ENCODE results near the gene CD101. TPM values are rescaled to one million over a fixed set of nuclear protein-coding genes. Genes with fewer than 3 reads are reported as not detected.

Gene CD101
- total and polyA plus RNA-seq, 12 donors = 0.30 to 2.3 (median 1.1) TPM

- Histone ChIP-seq H3K4me3 (no peak overlapping the region), H3K27me3 (no peaks in the 10 kb centered on the region), H3K36me3 (peaks cover 0 to 4% (median 0%) of the 10 kb centered on the region in 9 donors), H3K9me3 (no peaks in the 10 kb centered on the region), H3K27ac (no peak overlapping the region), H3K4me1 (peaks cover 0 to 15% (median 0%) of the 10 kb centered on the region in 9 donors)
- intact Hi-C loops (cut with DNase I) = no loop called here
- no peak for TF ChIP-seq CTCF (IDR thresholded peaks at IDR 0.05)
- ATAC-seq (no peak), DNase-seq (no peak)
- WGBS, 2 donors = 69 to 73% methylated on average over 6 of the region's 6 CpGs
These were observed 34.5 kb downstream of the CD101 start for GRCh38 chr1:117036018-117036461.

GRCh38 chr1:117037802-117038201, 36.2 kb downstream of the CD101 start:
- Histone ChIP-seq H3K4me3 (no peak overlapping the region), H3K36me3 (peaks cover 0 to 4% (median 0%) of the 10 kb centered on the region in 9 donors), H3K27me3 (no peaks in the 10 kb centered on the region), H3K4me1 (peaks cover 0 to 12% (median 0%) of the 10 kb centered on the region in 9 donors), H3K9me3 (no peaks in the 10 kb centered on the region), H3K27ac (no peak overlapping the region)
- no peak for TF ChIP-seq CTCF (IDR thresholded peaks at IDR 0.05)
- ATAC-seq = no peak
- intact Hi-C loops (cut with DNase I) = no loop called here
- WGBS, 2 donors = 76 to 93% methylated on average over 1 of the region's 1 CpG
- no peak for DNase-seq

GRCh38 chr1:117038236-117038635, 36.7 kb downstream of the CD101 start:
- no peak overlapping the region for H3K27ac ChIP-seq
- H3K4me3 ChIP-seq = no peak overlapping the region
- no peak for TF ChIP-seq CTCF (IDR thresholded peaks at IDR 0.05)
- no peaks in the 10 kb centered on the region for H3K9me3 ChIP-seq
- no peaks in the 10 kb centered on the region for H3K27me3 ChIP-seq
- WGBS, 2 donors = 56 to 68% methylated on average over 6 of the region's 6 CpGs
- H3K4me1 ChIP-seq = peaks cover 0 to 9% (median 0%) of the 10 kb centered on the region in 9 donors
- DNase-seq (no peak), ATAC-seq (no peak)
- intact Hi-C loops (cut with DNase I) = no loop called here
- H3K36me3 ChIP-seq = peaks cover 0 to 4% (median 0%) of the 10 kb centered on the region in 9 donors

- 96 to 100% methylated on average over 1 of the region's 1 CpG for WGBS, 2 donors
- intact Hi-C loops (cut with DNase I) = loop anchor here in 2 of 10 donors (10.0 kb wide), 1 partner anchor 59 kb away; no protein-coding TSS in a partner anchor
- H3K4me3 ChIP-seq = no peak overlapping the region
- H3K27me3 ChIP-seq = no peaks in the 10 kb centered on the region
- H3K36me3 ChIP-seq = no peaks in the 10 kb centered on the region
- peaks cover 0 to 6% (median 0%) of the 10 kb centered on the region in 11 donors for H3K9me3 ChIP-seq
- DNase-seq (no peak), ATAC-seq (no peak)
- TF ChIP-seq CTCF (IDR thresholded peaks at IDR 0.05) = no peak
- no peak overlapping the region for H3K27ac ChIP-seq
- H3K4me1 ChIP-seq = peaks cover 0 to 10% (median 0%) of the 10 kb centered on the region in 9 donors
These were observed 42.7 kb downstream of the CD101 start for GRCh38 chr1:117044217-117044616.

Data from heart right ventricle (tissue), 16 donors.